Measurements from ENCODE around the gene RGL4.

RGL4 gene

DNA sequence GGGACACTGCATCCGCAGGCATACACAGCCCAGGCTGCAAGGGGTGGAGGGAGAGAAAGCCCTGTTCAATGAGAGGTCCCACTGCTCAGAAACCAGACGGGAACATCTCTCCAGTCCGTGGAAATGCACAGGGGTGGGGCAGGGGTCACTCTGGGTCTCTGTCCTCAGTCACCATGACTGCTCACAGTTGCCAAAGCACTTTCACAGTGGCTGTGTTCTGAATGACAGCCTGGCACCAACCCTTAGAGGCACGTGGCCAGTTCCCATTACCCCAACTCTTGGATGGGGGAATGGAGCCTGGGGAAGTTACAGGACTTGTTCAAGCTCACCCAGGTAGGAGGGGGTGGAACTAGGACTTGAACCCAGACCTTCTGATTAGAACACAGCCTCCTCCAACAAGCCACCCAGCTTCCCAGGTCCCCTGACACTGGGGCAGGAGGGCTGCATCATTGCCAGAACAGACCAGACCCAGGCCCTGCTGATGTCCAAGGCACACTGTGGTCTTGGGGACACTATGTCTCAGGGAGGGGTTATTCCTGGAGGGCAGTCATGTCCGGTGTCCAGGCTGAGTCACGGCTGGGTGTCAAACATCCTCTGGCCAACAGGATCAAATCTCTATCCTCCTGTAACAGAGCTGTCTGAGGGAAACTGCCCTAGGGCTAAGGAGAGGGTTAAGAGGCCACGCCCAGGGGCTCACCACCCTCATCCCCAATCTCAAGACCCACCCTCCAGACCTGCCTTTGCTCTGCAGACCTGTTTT, 51.9 kb downstream of the RGL4 start:
- no peak for DNase-seq (ENCODE audit: low read depth)

DNA sequence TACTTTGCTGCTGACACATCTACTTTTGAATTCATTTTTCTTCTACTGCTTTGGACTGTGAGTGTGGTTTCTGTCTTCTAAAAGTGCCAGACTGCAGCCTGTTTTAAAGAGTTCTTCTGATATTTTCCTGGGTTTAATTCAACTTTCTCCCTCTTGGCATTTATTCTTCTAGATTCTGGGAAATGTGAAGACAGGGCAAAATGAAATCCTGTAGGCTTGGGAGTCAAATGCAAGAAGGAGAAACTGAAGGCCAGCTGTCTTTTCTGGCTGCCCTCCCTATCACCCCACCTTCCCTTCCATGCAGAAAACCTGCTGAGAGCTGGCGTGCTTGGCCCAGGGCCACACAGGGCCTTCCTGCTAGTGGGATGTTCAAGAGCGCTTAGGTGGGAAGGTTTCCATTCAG, 52.5 kb downstream of the RGL4 start:
- DNase-seq (ENCODE audit: low read depth) = no peak

DNA sequence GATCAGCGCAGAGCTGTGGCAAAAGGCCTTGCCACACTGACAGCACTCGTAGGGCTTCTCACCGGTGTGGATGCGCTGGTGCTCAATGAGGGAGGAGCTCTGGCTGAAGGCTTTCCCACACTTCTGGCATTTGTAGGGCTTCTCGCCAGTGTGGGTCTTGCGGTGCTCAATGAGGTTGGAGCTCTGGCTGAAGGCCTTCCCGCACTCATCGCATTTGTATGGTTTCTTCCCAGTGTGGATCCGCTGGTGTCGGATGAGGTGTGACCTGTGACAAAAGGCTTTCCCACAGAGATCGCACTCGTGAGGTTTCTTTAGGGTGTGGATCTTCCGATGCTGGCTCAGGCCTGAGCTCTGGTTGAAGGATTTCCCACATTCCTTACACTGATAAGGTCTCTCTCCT, 53.2 kb downstream of the RGL4 start:
- no peak for DNase-seq (ENCODE audit: low read depth)

DNA sequence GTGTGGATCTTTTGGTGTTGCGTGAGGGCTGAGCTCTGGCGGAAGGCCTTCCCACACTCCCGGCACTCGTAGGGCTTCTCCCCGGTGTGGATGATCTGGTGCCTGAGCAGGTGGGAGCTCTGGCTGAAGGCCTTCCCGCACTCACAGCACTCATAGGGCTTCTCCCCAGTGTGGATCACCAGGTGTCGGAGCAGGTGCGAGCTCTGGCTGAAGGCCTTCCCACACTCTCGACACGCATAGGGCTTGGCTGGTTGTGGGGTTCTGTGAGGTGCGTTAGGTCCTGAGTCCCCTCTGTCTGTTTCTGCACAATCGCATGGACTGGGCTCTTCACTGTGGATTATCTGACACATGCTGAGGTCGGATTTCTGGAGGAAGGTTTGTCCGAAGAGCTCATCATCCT, 53.7 kb downstream of the RGL4 start:
- no peak for DNase-seq (ENCODE audit: low read depth)

GRCh38 chr22:23745791-23746190, 55.0 kb downstream of the RGL4 start:
- DNase-seq (ENCODE audit: low read depth) = no peak
